Measurements from ENCODE around the gene SYNPO2L. TPM values are rescaled to one million over a fixed set of nuclear protein-coding genes. Genes with fewer than 3 reads are reported as not detected.

The SYNPO2L gene
- total and polyA plus RNA-seq, 4 donors: under 0.01 to 0.02 TPM; not detected in 2

GRCh38 chr10:73648975-73649829 lies 6.6 kb downstream of the SYNPO2L start:
- Histone ChIP-seq H3K27ac (ENCODE audit: low read depth in 1 of 2, low read length in 2 of 2) (no peak overlapping the region), H3K36me3 (ENCODE audit: control insufficient read depth in 4 of 4, insufficient read depth in 3 of 4, low read depth in 1 of 4, low read length in 3 of 4) (no peaks in the 10 kb centered on the region), H3K4me3 (ENCODE audit: low read depth in 1 of 3, low read length in 3 of 3) (no peak overlapping the region), H3K27me3 (ENCODE audit: control insufficient read depth in 4 of 4, insufficient read depth in 4 of 4, low read length in 3 of 4) (no peaks in the 10 kb centered on the region), H3K9ac (ENCODE audit: low read depth in 1 of 2, low read length in 2 of 2) (no peak overlapping the region), H3K9me3 (ENCODE audit: control insufficient read depth in 4 of 4, low read length in 3 of 4) (no peaks in the 10 kb centered on the region), H3K4me1 (ENCODE audit: control insufficient read depth in 4 of 4, insufficient read depth in 4 of 4, low read length in 3 of 4) (peaks cover 0 to 4% (median 3%) of the 10 kb centered on the region in 4 donors)
- WGBS: 63% methylated on average over 4 of the region's 4 CpGs
- no peak for DNase-seq (ENCODE audit: low spot score)
- TF ChIP-seq REST (IDR thresholded peaks at IDR 0.05) (no peak), ATF3 (IDR thresholded peaks at IDR 0.05) (no peak), TAF1 (conservative IDR thresholded peaks at IDR 0.05) (no peak), FOXA2 (IDR thresholded peaks at IDR 0.05) (no peak), EGR1 (IDR thresholded peaks at IDR 0.05; ENCODE audit: low read depth in 2 of 2) (no peak), CTCF (IDR thresholded peaks at IDR 0.05; ENCODE audit: low read depth, low read length, missing input control) (no peak), RAD21 (IDR thresholded peaks at IDR 0.05) (no peak), HNF4G (IDR thresholded peaks at IDR 0.05) (no peak), ZBTB33 (IDR thresholded peaks at IDR 0.05) (no peak), HNF4A (conservative IDR thresholded peaks at IDR 0.05) (peak; percentile 34 to 81), MAX (IDR thresholded peaks at IDR 0.05) (no peak), JUND (IDR thresholded peaks at IDR 0.05) (no peak), YY1 (IDR thresholded peaks at IDR 0.05) (no peak), NR2F2 (IDR thresholded peaks at IDR 0.05) (peak; percentile 33), RXRA (IDR thresholded peaks at IDR 0.05) (peak in 1 of 2 donors; percentile 6), SP1 (IDR thresholded peaks at IDR 0.05) (no peak), FOXA1 (IDR thresholded peaks at IDR 0.05) (no peak), GABPA (IDR thresholded peaks at IDR 0.05 in 1 of 2, conservative IDR thresholded peaks at IDR 0.05 in 1 of 2) (no peak)

All from liver (tissue), 9 donors.